GM18868 (cell line): ENCODE measurements around the gene TSPO.
"Not testable (repeated sequence)": the region's sequence is repeated elsewhere in the genome, so short reads cannot be mapped to it uniquely, and the experiment has no call there.

Experiments used
- ATAC-seq: cut with Tn5 transposase; IDR thresholded peaks from one replicate; pipeline ENCODE4 v1.9.1; 2021; ENCODE audit warnings: mild to moderate bottlenecking, moderate library complexity; ENCODE audit not compliant: unreplicated experiment

Gene TSPO

DNA sequence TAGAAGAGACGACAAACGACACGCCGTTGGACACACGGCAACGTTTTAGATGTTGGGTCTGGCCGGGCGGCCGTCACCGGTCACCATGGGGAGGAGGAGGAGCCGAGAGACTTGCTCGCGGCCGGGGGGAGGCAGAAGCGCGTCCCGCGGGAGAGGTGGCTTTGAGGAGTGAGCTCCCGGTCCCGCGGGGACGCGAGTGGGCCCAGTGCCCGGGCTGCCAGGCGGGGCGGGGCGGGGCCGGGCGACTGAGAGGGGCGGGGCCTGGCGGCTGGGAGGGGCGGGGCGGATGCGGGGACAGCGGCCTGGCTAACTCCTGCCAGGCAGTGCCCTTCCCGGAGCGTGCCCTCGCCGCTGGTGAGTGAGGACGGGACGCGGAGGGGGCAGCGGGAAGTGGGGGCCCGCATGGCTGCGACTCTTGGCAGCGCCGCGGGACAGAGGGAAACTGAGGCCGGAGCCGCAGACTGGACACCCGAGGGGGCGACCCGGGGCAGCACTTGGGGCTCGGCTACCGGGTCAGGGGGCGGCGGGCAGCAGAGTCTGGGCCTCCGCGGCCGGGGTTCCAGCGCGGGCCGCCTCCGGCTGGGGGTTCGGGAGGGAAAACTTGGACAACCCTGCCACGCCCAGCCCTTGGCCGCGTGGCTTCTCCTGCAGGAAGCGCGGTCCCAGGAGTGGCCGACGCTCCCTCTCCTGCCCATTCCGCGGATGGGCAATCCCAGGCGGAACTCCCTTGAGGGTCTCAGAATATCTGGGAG, at the start of gene TSPO:
TSPO (plus strand) TSS at position 309 of the 752 bp plus-strand sequence. CDS start 7,680 bp downstream, outside the sequence.
- ATAC-seq, result no peak

GRCh38 chr22:43104056-43104625, 47.2 kb upstream of the TSPO start:
- ATAC-seq, result not testable (repeated sequence)

- not testable (repeated sequence) for ATAC-seq
Observed at GRCh38 chr22:43104950-43105349, 46.4 kb upstream of the TSPO start.

DNA sequence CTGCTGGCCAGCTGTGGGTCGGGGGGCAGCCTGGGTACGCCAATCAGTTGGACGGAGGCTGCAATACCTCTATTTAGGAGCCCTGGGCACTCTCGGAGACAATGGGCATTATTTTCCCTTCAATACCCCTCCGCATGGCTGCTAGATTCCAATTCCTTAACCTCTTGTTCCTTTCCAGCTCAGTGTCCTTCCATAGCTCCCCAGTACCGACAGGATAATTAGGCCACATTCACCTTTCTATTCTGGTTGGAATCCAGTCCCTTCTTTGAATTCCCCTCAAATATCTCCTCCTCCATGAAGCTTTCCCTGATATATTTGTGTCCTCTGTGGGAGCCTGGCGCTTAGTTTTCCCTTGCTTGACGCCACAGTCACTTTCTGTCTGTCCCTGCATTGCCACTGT, 45.1 kb upstream of the TSPO start:
- no peak for ATAC-seq

DNA sequence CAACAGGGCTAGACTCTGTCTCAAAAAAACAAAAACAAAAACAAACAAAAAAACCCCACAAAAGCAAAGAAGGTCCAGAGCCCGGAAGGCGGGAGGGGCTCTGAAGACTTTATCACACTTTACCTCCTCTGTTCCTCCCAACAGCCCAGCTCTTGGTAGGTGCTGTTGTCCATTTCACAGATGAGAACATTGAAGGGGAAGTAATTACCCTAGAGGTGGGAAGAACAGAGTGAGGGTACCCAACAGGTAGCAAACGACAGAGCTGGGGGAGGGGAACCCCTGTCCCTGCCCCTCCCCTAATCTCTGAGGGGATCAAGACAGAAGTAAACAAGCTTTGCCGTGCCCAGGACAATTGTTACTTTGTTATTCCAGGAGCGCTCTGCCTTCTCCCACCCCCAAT, 41.8 kb upstream of the TSPO start:
- no peak for ATAC-seq

DNA sequence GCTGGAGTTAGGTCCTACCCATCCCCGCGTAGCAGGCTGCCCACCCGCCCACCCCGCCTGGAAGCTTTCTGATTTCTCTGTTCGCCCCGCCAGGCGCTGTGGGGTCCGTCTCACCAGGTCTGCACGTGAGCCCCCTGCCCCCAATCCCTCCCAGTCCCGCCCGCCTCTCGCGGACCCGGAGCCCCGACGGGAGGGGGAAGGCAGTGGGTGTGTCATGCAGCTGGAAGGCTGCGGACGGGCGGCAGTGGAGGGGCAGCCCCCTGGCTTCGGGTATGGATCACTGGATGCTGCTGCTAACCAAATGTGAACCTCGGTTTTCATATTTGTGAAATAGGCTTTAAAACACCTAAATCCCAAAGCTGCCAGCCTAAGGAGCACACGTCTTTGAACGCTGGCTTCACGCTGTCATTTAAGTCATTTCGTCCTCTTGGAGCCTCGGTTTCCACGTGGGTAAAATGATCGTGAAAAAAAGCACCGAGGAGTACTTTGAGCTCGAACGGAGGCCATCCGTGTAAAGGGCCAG, 41.4 kb upstream of the TSPO start:
- ATAC-seq, result no peak

GRCh38 chr22:43110444-43110926, 40.9 kb upstream of the TSPO start, which contains the start of gene BIK:
Gene BIK, plus strand, starts transcription at chr22:43110750. Its CDS starts 13,273 bp downstream, at chr22:43124023.
- ATAC-seq, result no peak

- no peak for ATAC-seq
Observed at GRCh38 chr22:43110927-43111623, 40.3 kb upstream of the TSPO start.

DNA sequence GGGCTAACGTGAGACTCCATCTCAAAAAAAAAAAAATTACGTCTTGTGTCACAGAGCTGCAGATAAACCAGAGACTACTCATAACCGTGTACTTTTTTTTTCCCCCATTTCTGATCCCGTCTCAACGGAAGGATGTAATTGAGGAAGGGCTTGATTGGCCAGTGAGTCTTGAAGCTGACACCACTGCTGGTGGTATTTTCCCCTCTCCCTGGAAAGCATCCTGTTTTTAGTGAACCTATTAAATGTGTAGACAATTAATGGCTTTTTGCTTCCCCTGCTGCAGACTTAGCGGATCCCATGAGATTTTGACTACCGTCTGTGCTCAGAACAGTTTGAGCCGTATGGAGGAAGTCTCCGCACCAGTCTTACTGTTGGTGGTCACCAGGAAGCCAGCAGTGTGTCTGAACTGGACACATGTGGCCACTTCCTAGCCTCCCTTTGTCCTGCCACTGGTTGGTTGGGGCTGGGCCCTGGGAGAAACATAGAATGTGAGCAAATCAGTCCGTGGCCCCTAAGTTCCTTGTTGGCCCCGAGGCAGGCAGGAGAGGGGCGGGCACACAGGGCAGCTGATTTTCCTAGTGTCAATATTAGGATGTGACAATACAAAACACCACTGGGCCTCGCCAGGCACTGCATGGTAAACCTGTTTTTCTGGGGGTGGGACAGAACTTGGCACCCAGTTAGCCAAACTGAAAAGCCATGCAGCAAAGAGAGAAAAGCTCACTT, 37.7 kb upstream of the TSPO start:
- no peak for ATAC-seq

DNA sequence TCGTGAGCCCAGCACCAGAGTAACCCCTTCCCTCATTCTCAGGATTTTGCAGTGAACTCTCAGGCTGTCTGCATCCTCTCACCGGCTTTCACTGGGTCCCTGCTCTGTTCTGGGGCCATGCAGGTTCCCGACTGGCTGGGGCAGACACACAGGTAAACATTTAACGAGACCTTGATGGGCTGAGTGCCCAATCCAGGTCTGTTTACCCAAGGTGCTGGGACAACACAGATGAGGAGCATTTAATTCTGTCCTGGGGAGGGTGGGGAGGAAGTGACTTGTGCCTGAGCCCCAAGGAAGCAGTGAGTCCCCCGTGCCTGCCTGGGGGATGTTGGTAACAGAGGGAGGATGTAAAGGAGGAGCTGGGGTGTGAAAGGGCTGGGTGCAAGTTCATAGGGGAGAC, 36.4 kb upstream of the TSPO start:
- ATAC-seq, result no peak

DNA sequence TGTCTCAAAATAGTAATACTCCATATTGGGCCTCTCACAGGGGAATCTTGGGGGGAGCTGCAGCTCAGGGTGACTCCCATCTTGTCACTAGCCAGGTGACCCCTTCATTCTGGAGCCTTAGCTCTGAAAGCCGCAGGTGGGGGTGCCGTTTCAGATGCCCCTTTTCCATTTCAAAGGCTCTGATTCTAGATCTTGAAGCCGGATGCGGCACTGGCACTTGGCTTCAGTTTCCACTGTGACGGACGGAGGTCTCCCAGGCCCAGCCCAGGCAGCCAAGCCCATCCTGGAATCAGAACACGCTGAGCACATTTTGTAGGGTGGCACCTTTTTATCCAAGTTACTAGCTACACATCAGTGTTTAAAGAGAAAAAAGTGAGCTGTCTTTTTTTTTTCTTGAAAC, 34.4 kb upstream of the TSPO start:
- ATAC-seq, result no peak

- no peak for ATAC-seq
Observed at GRCh38 chr22:43118024-43118849, 33.1 kb upstream of the TSPO start.

GRCh38 chr22:43118953-43119458, 32.4 kb upstream of the TSPO start:
- ATAC-seq, result no peak

DNA sequence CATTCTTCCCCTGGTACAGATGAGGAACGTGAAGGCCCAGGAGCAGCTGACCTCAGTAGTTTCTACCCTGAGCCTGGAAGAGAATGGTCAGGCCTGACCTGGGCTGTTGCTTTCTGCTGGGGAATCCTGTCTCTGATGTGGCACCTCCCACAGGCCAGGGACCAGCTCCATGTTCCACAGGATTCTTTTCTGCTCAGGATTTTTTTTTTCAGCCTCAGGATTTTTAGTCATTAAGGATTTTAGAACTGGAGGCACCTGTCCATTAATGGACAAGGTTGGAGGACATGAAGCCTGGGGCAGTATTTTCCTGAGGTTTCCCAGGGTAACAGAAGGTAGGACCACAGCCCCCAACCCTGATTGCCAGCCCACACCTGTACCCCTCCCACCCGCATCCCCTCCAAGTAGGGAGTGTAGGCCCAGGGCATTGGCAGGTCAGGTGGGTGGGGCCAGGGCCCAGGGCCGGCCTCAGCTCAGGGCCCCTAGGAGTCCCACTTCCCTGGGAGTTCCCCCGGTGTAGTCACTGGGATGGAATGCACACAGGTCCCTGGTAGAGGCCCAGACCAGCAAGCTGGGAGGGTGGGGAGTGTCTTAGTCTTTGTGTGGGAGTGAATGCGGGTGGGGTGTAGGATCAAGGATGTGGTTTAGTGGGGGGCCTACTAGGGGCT, 24.7 kb upstream of the TSPO start:
- no peak for ATAC-seq

GRCh38 chr22:43127166-43127908, 24.0 kb upstream of the TSPO start:
- no peak for ATAC-seq

DNA sequence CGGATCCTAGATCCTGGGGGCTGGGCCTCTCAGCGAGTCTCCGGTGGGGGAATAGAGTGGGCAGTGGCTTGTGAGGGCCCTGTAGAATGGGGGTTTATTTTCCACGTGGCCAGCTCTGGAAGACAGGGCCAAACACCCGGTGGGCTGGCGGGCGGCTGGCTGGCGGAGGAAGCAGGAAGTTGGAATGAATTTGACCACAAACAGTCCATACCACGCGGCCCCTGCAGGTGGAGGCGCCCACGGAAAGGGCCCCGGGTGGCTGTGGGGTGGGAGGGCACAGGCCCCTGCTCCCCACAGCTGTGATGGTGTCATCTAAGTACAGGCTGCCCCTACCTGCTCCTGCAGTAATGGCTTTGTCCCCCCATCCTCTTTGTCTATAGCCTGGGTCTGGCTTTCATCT, 23.2 kb upstream of the TSPO start:
- no peak for ATAC-seq

DNA sequence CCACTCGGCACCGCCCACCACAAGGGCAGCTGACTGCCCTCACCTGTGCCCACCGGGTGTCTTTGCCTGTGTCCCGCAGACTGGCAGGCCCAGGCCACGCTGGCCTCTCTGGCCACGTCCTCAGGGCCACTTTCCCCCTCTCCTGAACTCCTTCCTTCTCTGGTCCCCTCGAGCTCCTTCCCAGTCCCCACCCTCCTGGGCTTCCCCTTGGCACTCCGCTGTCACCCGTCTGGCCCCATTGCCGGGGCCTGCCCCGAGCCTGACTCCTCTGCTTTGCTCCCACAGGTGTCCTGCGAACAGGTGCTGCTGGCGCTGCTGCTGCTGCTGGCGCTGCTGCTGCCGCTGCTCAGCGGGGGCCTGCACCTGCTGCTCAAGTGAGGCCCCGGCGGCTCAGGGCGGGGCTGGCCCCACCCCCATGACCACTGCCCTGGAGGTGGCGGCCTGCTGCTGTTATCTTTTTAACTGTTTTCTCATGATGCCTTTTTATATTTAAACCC, 22.4 kb upstream of the TSPO start:
- ATAC-seq, result no peak
